ENCODE results near the gene AMELY. TPM values are rescaled to one million over a fixed set of nuclear protein-coding genes. Genes with fewer than 3 reads are reported as not detected.
"Not testable (repeated sequence)": the region's sequence is repeated elsewhere in the genome, so short reads cannot be mapped to it uniquely, and the experiment has no call there.

Gene AMELY
- total and polyA plus RNA-seq, 4 donors, result not detected

GRCh38 chrY:6849384-6849783 lies 62.2 kb downstream of the AMELY start:
- Histone ChIP-seq H3K4me1 (ENCODE audit: control insufficient read depth in 5 of 5, insufficient read depth in 5 of 5, low read length in 5 of 5) (no peaks in the 10 kb centered on the region), H3K9me3 (ENCODE audit: control insufficient read depth in 4 of 4, insufficient read depth in 3 of 4, low read length in 3 of 4) (no peaks in the 10 kb centered on the region), H3K4me3 (no peak overlapping the region), H3K27ac (ENCODE audit: low read depth in 1 of 2, low read length in 1 of 2) (no peak overlapping the region), H3K9ac (ENCODE audit: insufficient read depth in 1 of 2, low read length in 2 of 2) (no peak overlapping the region), H3K36me3 (ENCODE audit: control insufficient read depth in 4 of 4, insufficient read depth in 4 of 4, low read length in 4 of 4) (no peaks in the 10 kb centered on the region), H3K27me3 (ENCODE audit: control insufficient read depth in 3 of 3, insufficient read depth in 3 of 3, low read length in 2 of 3) (no peaks in the 10 kb centered on the region)
- DNase-seq (no peak), ATAC-seq (ENCODE audit: insufficient read depth, low FRiP score) (no peak)
- WGBS, 2 donors, result 80% methylated on average over 2 of the region's 2 CpGs; no CpG with 5 or more reads in 1 of the 2 donors
- no peak for TF ChIP-seq CTCF (IDR thresholded peaks at IDR 0.05; ENCODE audit: control extremely low read depth, extremely low read depth)

GRCh38 chrY:6842650-6843049 lies 68.9 kb downstream of the AMELY start:
- H3K4me1 ChIP-seq (ENCODE audit: control insufficient read depth in 5 of 5, insufficient read depth in 5 of 5, low read length in 5 of 5); H3K4me3 ChIP-seq; DNase-seq; H3K9me3 ChIP-seq (ENCODE audit: control insufficient read depth in 4 of 4, insufficient read depth in 3 of 4, low read length in 3 of 4); H3K27me3 ChIP-seq (ENCODE audit: control insufficient read depth in 3 of 3, insufficient read depth in 3 of 3, low read length in 2 of 3); H3K36me3 ChIP-seq (ENCODE audit: control insufficient read depth in 4 of 4, insufficient read depth in 4 of 4, low read length in 4 of 4); H3K9ac ChIP-seq (ENCODE audit: insufficient read depth in 1 of 2, low read length in 2 of 2); ATAC-seq (ENCODE audit: insufficient read depth, low FRiP score); H3K27ac ChIP-seq (ENCODE audit: low read depth in 1 of 2, low read length in 1 of 2): not testable (repeated sequence)
- 58% methylated on average over 2 of the region's 2 CpGs; no CpG with 5 or more reads in 1 of the 2 donors for WGBS, 2 donors

Other genes with a start within 250 kb of the AMELY start
- not detected for gene TBL1Y, start 1.1 kb downstream of the AMELY start, total RNA-seq
- gene TBL1Y, start 1.1 kb downstream of the AMELY start, polyA plus RNA-seq, result under 1 TPM in 1 of 2 donors, not detected in 1; 0.18 TPM

Measured in lung (tissue), 12 donors.